ENCODE measurements around the gene TYMP.
A peak's percentile ranks its signal among the peaks of the same experiment; 100 is the strongest.

Gene TYMP

DNA sequence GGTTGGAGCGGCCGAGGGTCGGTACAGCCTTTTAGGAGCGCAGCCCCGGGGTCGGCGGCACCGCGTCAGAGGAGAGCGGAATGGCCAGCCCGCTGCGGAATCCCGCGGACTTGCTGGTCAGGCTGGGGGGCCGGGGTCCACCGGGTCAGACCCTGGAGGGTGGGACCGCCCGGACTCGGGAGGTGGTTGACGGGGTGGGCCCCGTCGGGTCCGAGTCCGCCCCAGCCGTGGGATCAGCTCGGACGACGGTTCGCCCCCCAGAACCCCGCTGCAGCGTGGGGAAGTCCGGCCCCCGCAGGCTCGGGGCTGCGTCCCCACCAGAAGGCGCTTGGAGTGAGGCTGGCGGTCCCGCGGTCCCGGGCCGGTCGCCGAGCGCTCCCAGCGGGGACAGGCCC, 48.8 kb downstream of the TYMP start:
- TF ChIP-seq CTCF (IDR thresholded peaks at IDR 0.05; ENCODE audit: insufficient read depth, low read length, poor library complexity, severe bottlenecking), result no peak
- H3K36me3 ChIP-seq (ENCODE audit: control insufficient read depth, insufficient read depth, low read length), result no peaks in the 10 kb centered on the region
- H3K27me3 ChIP-seq (replicated peaks; ENCODE audit: control insufficient read depth, insufficient read depth, low read length), result no peaks in the 10 kb centered on the region; the same call in 1 of the 2 replicates
- no peak for DNase-seq (ENCODE audit: extremely low read depth, insufficient read length)
- H3K4me3 ChIP-seq (replicated peaks; ENCODE audit: low read depth, low read length), result peak overlapping the region; percentile 58

DNA sequence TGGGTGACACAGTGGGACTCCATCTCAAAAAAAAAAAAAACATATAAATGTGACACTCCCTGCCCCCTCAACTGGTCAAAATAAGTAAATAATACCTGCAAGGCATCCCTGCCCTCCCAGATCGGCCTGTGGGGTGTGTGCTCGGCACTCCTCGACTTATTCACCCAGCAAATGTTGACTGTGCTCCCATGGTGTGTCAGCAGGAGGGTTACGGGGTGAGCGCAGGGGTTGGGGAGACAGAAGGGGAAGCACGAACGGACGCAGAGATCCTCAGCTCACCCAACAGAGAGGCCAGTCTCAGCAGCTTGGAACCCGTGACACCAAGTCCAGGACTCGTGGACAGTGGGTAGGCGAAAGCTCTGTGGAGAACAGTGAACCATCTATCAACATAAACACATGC, 50.1 kb downstream of the TYMP start:
- DNase-seq (ENCODE audit: extremely low read depth, insufficient read length), result no peak
- Histone ChIP-seq H3K27me3 (replicated peaks; ENCODE audit: control insufficient read depth, insufficient read depth, low read length) (no peaks in the 10 kb centered on the region; the same call in 1 of the 2 replicates), H3K36me3 (ENCODE audit: control insufficient read depth, insufficient read depth, low read length) (no peaks in the 10 kb centered on the region), H3K4me3 (replicated peaks; ENCODE audit: low read depth, low read length) (no peak overlapping the region)
- TF ChIP-seq CTCF (IDR thresholded peaks at IDR 0.05; ENCODE audit: insufficient read depth, low read length, poor library complexity, severe bottlenecking), result no peak

GRCh38 chr22:50477923-50478322, 51.9 kb downstream of the TYMP start:
- H3K4me3 ChIP-seq (replicated peaks; ENCODE audit: low read depth, low read length), result no peak overlapping the region
- TF ChIP-seq CTCF (IDR thresholded peaks at IDR 0.05; ENCODE audit: insufficient read depth, low read length, poor library complexity, severe bottlenecking), result no peak

GRCh38 chr22:50476868-50477267, 52.9 kb downstream of the TYMP start:
- DNase-seq (ENCODE audit: extremely low read depth, insufficient read length), result no peak
- Histone ChIP-seq H3K36me3 (ENCODE audit: control insufficient read depth, insufficient read depth, low read length) (peaks cover 1% of the 10 kb centered on the region), H3K4me3 (replicated peaks; ENCODE audit: low read depth, low read length) (no peak overlapping the region), H3K27me3 (replicated peaks; ENCODE audit: control insufficient read depth, insufficient read depth, low read length) (no peaks in the 10 kb centered on the region; the same call in 1 of the 2 replicates)
- no peak for TF ChIP-seq CTCF (IDR thresholded peaks at IDR 0.05; ENCODE audit: insufficient read depth, low read length, poor library complexity, severe bottlenecking)

More at GRCh38 chr22:50477923-50478322, 51.9 kb downstream of the TYMP start:
- DNase-seq (ENCODE audit: extremely low read depth, insufficient read length), result no peak
- Histone ChIP-seq H3K27me3 (replicated peaks; ENCODE audit: control insufficient read depth, insufficient read depth, low read length) (no peaks in the 10 kb centered on the region; the same call in 1 of the 2 replicates), H3K36me3 (ENCODE audit: control insufficient read depth, insufficient read depth, low read length) (no peaks in the 10 kb centered on the region)

All from GM06990 (cell line).